ENCODE results near the gene ACOX3.

GRCh38 chr4:8366601-8367000 is 73.9 kb downstream of the ACOX3 start:
- TF ChIP-seq CTCF (IDR thresholded peaks at IDR 0.05) (no peak), POLR2A (IDR thresholded peaks at IDR 0.05) (no peak)
